Heart left ventricle (tissue), 13 donors: ENCODE measurements around the gene TET1.

Source experiments
- CTCF ChIP-seq, 12 donors: fragments of 200-600 bp; sonication (generic) in 4 of 12; IDR thresholded peaks; one replicate each; pipeline versions ENCODE4 v1.5.0 to v1.8.0; 2018 to 2022; ENCODE audit warnings: antibody characterized with exemption in 12 of 12, mild to moderate bottlenecking in 5 of 12
- POLR2A ChIP-seq, 2 donors: fragments of 450-650 bp; IDR thresholded peaks; one replicate each; pipeline ENCODE4 v1.6.1; 2017; ENCODE audit warnings: antibody characterized with exemption in 2 of 2, mild to moderate bottlenecking in 2 of 2, moderate library complexity in 2 of 2
- donor health status: ischemic (EF 13 %, LVEDD 7.1; RV severe dilation, severe dysfunction).
- donor health status: DM: no; HTN: yes; CAD: no.
- donor health status: DM: no; HTN: no; CAD: no.
- donor health status: ischemic (EF 25% LVEDD 6.9; RV normal size, moderate dysfunction).
- donor health status: ischemic (EF 25% LVEDD 5.7; RV mildly dilated, moderate dysfunction).
- donor health status: ischemic (EF 35%, LVEDD 5.7; RV mildly dilated, moderate dysfunction).
- donor health status: nonischemic (EF 11% LVEDD 7.7; RV severe dilation, severe dysfunction).
- donor health status: DM: yes; HTN: yes; CAD: no.
- donor health status: PGD.
- donor health status: ischemic (EF 29% LVEDD 5.4; RV normal size, mild dysfunction).
- donor health status: nonischemic (EF 23%, LVEDD 6.1; RV moderate dilation, normal function).

GRCh38 chr10:68742397-68742796 lies 182.3 kb downstream of the TET1 start:
- TF ChIP-seq POLR2A (IDR thresholded peaks at IDR 0.05): no peak
- no peak for TF ChIP-seq CTCF (IDR thresholded peaks at IDR 0.05)
